HUDEP-2 (cell line): ENCODE data around the gene CADPS2.

ENCODE experiments used
- DNase-seq, 76 experiments: peaks; one replicate each; lab custom pipeline; 2025; ENCODE audit not compliant: unreplicated experiment in 76 of 76; lab: John Stamatoyannopoulos, UW

The CADPS2 gene

DNA sequence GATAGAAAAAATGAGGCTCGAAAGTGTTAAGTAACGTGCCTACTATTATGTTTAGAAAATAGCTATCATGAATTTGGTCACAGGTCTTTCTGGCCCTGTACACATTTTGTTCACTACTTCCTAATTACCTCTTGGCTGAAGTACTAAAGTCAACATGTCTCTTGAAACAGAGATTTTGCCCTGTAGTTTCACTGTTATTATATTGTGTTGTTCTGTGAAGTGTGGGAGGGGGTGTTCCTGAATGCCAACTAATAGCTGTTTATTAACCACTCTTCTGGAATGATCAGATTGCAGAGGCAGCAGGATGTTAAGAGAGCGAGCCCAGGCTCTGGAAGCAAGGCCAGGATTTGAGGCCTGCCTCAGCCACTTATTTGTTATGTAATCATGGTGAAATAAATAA is 259.5 kb downstream of the CADPS2 start:
- DNase-seq: no peak

DNA sequence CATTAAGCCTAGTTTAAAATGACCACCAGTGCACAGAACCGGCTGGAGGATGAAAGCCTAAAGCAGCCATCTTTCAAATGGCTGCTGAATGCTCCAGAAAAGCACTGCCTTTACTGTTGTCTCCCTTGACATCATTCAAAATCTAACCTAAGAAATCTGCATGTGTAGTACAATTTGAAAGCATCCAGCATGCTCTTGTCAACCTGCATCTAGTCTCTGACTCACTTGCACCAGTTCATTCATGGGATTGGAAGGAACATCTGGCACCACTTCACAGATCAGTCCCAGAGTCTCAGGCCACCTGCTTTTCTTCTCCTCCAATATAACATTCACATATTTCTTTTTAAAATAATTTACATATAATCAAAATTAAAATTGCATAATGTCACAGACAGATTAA is 263.6 kb downstream of the CADPS2 start:
- DNase-seq: no peak

DNA sequence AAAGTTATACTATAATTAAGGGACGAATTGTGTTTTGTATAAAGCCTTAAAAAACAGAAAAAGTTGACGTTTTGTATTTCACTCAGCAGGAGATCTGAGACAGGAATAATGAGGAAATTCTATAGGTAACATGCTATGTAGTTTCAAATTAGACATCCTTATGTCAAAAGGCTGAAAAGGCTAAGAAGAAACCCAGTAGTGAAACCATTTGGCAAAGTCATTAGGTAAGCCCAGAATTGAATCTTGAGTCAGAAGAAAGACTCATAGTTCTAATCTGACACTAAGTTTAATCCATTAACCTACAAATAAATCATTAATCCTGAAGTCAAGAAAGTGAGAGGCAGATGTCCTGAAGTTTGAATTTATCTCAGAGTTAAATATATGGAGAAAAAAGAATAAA is 266.6 kb downstream of the CADPS2 start:
- DNase-seq: no peak

DNA sequence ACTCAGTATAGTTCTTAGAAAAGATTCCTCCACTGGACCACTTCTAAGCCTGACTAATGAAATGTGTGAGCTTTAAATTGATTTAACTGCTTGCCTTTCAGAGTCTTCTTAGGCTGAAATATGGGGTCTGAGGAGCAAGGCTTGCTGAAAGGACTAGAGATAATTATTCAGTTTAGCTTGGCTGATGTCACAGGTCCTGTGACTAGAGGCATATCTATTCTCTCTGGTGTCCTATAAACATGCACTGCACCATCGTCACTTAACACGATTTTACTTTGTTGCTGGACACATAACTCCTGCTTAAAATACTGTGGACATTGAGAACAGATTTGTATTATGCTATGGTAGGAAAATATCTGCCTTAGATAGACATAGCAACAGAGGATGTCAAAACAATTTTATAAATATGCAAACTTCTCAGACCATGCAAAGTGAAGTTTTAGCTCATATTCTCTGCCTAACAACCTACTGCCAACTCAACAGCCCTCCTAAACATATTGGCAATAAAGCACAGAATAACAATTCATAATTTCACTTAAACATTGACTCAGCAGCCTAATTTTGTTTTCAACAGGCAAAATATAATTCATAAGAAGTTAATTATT is 267.6 kb downstream of the CADPS2 start:
- no peak for DNase-seq

DNA sequence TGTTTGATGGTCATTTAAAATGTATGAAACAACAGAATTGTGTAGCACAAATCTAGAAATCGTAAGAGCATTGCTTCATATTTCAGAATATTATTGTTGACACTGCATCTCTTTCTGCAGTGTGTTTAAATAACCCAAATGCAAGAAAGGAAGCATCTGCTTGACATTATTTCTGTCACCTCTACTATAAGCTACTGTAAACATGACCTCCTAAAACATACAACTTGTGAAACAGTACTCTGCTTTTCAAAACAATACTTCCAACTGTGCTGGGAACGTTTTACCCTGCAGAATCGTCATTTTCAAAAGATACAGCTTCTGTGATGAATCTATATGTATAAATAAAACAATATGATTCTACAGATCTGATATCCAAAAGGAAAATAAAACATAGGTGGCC is 269.3 kb downstream of the CADPS2 start:
- DNase-seq: no peak

DNA sequence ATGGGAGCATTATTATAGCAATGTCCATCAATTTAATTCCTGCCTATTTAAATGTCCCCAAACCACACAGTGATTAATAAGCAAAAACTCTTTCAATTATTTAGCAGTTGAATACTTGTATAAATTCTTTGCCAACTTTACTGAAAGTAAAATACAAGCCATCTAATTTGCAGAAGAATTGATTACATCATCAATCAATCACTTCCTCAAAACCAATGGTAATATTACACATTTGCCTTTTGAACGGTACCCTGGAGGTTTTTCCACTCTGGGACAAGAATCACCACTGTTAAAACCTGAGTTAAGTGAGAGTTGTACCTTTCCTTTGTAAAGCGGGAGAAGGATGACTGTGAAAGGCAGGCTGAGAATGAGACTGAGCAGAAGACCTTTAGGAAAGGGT is 280.3 kb downstream of the CADPS2 start:
- no peak for DNase-seq

DNA sequence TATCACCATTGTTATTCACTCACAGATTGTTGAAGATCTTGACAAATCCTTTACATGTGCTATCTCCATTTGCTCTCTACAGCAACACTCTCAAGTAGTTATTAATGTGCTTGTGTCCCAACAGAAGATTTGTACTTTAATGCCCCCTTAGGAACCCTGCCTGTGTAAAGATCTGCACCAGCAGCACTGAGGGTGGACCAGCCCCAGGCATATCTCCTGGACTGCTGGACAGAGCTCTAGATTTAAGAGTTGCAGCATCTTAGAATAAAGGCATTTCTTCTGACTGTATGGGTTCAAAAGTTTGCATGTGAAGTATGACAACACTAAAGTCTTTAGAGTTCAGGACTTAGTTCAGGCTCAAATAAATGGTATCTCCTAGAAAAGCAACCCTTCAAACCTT is 282.0 kb downstream of the CADPS2 start:
- DNase-seq: no peak

DNA sequence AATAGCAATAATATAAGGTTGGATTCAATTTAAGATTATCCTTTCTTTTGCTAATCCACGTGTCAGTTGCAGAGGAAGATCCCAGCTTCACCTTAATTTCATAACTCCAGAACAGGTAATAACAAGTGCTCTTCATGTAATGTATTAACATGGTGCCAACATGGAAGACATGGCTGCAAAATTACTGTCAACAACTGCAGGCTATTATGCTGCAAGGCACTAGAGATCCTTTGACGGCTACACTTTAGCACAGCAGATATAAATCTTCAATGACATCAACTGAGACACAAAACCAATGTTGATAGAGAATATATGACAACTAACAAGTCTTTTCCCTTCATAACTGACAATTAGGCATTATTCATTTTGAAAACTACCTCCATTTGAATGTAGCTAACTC is 283.5 kb downstream of the CADPS2 start:
- no peak for DNase-seq

DNA sequence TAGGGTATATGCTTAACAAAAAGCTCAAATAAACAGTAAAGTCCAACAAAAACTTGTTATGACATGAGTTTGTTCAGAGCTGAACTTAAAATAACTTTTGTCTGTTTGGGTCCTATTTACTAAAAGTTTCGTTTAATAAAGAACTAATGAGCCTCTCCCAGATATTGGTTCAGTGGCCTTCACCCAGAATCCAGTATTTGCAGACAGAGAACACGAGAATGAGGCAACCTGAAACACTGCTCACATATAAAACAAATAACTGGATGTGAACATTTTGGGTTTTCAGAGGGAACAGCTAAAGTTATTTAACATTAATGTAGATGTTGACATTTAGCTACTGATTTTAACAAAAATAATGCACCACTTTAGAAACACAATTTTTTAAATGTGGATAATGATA is 285.6 kb downstream of the CADPS2 start:
- DNase-seq: no peak

DNA sequence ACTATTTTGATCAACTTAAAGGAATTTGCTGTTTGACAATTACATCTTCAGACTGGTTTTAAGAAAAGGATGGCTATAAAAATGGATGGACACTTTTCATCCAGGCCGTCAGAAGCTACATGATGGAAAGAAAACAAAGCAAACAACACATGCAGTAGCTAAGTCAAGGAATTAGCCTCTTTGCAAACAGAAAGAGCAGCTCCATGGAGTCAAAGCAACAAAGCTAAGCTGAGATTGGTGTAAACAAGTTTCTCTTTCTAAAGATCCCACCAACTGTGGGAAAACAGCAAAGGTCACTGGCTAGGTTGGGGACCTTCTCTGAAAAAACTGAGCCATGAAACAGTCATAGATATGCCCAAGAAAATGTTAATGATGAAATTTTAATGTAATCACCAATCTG is 286.2 kb downstream of the CADPS2 start:
- no peak for DNase-seq

DNA sequence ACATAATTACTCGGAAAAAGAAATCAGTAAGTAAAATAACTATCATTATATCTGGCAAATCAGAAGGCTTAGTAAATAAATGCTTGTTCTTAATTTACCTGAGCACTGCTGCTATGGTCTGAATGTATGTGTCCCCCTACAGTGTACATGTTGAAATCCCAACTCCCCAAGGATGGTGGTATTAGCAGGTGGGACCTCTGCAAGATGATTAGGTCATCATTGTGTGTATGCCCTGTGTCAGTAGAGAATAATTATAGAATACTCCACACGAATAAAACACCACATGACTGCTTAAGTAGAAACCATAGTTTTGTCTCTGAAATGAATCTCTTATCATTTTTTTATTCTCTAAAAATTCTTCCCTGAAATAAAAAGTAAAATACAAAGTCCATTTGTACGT is 289.0 kb downstream of the CADPS2 start:
- DNase-seq: no peak

DNA sequence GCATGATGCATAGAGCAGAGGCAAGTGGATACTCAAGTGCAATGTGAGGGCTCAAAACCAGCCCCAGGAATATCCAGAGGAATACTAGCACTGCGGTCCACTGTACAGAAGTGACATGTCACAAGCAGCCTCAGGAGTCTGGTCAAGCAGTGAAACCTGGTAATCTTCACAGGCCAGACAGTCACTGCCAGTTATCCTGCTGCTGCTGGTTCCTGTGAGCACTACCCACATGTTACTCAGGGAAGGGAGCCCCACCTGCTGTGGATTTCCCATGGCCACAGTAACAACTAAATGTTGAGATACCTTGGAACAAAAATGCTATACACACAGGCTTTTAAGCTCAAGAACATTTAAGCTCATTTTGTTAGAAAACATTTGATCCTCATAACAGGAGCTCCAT is 290.4 kb downstream of the CADPS2 start:
- no peak for DNase-seq

DNA sequence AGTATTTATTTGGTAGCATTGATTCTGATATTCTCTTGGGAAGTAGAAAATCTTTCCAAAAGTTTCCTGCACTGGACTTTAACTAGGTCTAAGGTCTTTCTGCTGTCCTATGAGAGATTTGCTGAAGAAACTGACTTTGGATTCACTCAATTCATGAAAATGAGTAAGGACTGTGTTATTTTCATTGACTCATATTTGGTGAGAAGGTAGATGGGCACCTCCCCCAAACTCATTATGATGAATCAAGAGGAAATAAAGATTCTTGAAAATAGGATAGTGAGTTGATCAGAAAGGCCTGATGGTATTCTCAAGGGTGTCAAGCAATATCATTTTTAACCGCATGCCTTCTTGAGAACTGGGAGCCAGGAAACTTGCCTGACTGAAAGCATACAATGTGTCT is 297.6 kb downstream of the CADPS2 start:
- no peak for DNase-seq

DNA sequence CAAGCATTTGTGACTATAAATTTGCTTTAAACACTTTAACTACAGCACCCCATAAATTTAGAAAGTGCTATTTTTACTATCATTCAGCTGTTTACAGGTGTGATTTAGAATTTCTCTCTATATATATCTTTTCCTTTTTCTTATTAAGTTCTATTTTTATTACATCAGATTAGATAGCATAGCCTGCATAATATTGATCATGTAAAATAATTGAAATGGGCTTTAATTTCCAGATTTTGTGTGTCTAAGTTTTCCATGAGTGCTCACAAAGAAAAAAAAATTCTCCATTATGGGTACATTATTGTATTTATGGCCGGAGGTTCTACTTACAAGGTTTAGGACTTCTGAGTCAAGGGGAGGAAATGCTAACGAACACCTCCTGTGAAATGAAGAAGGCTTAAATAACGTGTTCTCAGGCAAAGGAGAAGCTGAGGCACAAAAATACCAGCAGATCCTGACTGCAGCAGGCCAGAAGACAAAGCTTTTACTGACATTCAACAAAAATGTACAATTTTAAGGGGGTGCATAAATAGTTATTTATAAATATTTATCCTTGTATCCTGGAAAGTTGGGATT is 301.5 kb downstream of the CADPS2 start:
- no peak for DNase-seq

DNA sequence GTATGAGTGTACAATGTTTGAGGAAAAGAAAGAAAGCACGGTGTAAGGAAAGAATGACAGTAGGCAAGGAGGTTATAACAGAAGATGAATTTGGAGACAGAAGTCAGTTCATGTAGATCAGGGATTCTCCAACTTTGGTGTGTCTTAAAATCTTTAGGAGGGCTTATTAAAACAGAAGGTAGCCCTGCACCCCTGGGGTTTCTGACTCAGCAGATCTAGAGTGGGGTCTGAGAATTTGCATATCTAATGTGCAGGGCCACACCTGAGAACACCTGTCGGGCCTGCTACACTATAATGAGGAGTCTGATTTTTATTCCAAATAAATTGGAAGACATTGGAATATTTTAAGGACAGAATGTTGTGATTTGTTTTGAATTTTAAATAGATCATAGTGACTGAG is 307.9 kb downstream of the CADPS2 start:
- DNase-seq: no peak

DNA sequence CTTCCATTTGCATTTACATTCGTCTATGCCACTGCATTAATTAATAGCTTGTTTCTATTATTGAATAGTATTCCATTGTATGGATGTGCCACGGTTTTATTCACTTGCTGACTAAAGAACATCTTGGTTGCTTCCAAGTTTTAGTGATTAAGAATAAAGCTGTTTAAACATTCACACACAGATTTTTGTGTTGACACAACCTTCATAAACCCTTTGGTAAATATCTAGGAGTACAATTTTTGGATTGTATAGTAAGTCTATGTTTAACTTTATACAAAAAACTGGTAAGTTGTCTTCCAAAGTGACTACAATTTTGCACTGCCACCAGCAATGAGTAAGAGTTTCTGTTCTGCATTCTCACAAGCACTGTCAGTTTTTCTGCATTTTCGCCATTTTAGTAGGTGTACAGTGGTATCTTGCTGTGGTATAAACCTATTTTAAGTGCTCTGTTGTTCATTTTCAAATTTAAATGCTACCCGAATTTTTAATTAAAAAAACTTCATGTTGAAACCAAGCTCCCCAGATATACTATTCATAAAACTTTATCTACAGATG is 308.7 kb downstream of the CADPS2 start:
- no peak for DNase-seq

DNA sequence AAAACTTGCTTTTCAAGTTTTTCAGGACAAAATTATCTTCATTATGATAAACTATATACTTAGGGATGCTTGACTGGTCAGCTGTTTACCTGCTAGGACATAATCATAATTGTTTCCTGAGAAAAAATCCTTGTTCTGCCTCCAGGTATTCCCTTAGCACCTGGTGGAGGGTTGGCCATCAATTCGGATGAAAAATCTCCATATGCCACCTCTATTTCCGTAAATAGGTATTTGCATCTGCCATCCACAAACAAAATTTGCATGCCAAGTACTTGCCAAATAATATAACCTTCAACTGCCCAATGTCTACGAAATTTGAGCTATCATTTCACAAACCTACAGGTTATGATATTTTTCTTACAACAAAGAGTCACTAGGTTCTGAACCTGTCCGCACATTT is 313.6 kb downstream of the CADPS2 start:
- DNase-seq: no peak

DNA sequence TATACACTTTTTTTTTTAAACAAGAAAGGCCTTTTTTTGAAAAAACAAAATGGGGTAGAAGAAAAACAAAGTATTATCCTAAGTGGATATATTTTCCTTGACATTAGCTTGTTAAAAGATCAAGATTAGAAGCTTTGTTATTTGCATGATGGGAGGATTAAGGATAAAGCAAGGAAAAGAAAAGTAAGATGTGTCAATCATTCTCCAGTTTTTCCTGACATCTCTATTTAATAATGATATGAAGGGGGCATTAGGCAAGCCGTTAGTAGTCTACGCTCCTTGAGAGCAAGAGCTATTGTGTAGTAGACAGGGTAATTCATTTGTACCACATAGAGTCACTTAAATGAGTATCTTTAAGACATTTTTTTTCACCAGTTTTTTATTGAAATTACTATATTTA is 324.9 kb downstream of the CADPS2 start:
- no peak for DNase-seq

DNA sequence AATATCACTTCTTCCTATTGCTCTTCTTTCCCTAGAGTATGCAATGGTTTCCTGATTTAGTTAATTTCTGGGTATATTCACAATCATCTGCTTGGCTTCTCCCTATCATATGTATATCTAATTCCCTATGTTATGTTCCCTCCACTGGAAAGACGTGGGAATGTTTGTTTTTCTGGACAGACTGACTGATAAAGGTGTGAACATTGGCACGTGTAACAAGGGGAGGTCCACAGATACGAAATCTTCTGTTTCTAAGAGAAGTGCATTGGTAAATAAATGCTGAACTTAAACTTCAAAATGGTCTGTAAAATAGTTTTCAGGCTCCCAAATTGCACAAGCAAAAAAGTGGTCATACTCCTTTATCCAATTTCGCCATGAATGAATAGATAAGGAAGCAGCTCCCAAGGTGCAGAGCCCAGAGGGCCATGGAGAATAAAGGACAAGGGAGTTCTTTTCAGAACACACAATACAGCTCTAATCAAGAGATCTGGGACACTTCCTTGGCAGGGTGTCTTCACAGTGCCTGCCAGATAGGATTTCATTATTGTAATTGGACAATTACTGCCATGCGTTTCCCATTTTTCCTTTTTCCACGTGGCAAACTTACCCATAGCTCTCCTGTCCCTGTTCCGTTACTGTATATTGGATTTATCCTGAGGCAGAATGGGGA is 329.3 kb downstream of the CADPS2 start:
- DNase-seq: no peak

DNA sequence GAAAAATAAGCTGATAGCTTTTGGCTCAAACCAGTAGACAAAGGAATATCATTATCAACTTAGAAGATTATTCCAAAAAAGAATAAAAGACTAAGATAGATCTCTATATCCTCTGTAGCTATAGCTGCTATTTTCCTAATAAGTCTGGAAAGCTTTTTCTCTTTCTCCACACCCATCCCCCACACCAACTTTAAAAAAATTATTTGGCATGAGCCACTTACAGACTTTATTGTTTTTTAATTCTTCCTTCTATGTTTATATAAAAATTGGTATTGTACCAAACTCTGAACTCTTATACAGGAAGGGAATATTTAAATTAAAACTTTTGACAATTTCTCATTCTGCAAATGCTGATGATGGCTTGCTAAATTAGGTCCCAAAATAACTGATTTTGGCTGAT is 330.0 kb downstream of the CADPS2 start:
- no peak for DNase-seq

DNA sequence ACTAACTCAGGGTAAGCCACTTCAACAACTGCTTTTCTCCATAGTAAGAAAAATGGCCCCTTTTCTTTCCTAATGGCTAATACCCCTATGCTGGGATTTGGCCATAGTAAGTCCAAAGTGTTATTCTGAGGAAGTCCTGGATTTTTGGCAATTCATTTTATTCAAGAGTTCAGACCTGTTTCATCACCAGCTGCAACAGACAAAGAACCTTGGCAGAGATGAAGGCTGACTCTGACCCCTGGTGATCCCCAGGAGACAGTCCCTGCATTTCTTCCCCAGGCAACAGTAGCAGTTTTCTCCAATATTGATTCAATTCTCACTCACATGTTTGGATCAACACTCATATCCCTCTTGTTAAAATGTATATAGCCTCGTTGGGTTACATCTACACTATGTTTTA is 332.5 kb downstream of the CADPS2 start:
- no peak for DNase-seq

DNA sequence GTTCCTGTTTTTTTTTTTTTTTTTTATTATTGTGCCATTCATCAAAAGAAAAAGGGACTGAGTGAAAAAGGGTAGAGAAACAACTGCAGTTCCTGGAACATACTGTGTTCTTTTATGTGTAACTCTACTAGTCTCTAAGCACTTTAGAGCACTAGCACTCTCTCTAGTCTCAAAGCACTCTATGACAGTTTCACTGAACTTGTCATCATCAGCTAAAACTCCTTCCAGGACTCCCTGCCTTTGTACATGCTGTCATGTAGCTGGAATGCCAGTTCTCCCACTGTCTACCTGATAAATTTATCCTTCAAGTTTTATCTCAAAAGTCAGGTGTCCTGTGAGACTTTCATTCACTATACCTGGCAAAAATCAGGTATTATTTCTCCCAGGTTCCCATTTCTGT is 333.5 kb downstream of the CADPS2 start:
- no peak for DNase-seq
